Choroid plexus epithelial cell (primary cell): ENCODE data around the gene SIGLEC12.

Source experiments
- DNase-seq: peaks from one replicate; pipeline ENCODE4 v3.0.0-alpha.2; 2010; ENCODE audit warnings: low read depth
- H3K4me3 ChIP-seq: 2 replicates; pipeline ENCODE4 v1.5.1; 2011; ENCODE audit warnings: low read depth, mild to moderate bottlenecking, control low read depth, low read length, moderate library complexity
- TF ChIP-seq, protein P1 (sequence below): conservative IDR thresholded peaks from 2 replicates; pipeline ENCODE4 v1.5.1; 2011; ENCODE audit warnings: low read depth, mild to moderate bottlenecking, control low read depth, inconsistent platforms, low read length, moderate library complexity

Gene SIGLEC12

DNA sequence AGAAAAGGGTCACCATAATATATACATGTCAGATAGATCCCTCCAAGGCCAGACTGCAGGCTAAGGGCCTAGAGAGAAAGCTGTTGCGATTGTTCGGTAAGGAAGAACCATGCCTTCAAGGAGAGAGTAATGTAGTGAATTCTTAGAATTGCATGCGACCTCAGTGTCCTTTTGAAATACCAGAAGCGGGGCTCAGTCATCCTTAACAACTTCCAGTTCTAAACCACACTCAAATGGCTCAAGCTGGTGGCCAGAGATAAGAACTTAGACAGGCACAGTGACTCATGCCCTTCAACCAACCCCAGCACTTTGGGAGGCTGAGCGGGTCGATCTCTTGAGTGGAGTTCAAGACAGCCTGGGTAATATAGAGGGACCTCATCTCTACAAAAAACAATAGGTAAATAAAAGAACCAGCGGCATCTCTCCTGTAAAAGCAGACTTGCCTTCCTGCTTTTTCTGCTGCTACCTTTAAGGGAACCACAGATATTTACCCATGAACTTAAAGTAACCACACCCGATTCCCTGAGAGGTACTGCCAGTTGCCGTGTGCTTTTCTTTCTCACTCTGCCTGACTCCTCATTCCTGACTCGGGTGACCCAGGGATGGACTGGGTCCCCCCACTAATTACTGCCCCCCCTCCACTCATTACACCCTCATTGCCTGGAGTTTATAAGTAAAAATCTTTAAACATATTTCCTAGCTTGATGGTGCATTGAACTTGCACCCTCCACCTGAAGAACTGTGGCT, 45.2 kb upstream of the SIGLEC12 start:
- TF ChIP-seq, protein P1, sequence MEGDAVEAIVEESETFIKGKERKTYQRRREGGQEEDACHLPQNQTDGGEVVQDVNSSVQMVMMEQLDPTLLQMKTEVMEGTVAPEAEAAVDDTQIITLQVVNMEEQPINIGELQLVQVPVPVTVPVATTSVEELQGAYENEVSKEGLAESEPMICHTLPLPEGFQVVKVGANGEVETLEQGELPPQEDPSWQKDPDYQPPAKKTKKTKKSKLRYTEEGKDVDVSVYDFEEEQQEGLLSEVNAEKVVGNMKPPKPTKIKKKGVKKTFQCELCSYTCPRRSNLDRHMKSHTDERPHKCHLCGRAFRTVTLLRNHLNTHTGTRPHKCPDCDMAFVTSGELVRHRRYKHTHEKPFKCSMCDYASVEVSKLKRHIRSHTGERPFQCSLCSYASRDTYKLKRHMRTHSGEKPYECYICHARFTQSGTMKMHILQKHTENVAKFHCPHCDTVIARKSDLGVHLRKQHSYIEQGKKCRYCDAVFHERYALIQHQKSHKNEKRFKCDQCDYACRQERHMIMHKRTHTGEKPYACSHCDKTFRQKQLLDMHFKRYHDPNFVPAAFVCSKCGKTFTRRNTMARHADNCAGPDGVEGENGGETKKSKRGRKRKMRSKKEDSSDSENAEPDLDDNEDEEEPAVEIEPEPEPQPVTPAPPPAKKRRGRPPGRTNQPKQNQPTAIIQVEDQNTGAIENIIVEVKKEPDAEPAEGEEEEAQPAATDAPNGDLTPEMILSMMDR: no peak
- DNase-seq: peak; percentile 25
- no peak overlapping the region for H3K4me3 ChIP-seq

DNA sequence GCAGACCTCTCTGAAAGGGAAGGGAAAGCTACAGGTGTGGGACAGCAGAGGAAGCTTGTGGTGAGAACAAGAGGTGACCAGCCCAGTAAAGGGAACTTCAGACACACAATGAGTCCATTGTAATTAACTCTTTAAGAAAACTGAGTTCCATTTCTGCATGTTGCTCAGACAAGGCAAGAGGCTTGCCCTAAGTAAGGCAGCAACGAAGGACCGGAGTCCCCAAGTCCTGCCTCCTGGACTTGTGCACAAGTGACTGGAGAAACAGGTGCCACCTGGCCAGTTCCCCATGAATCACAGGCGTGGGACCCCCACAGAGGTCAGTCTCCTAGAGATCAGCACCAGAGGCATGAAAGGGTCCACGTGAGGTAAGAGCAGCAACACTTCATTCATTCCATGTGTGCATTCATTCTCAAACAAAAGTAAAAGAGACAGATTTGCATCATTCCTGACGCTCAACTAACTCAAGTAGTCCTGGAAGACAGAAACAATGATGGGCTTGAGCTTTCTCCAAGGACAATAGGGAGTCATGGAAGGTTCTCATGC, 44.6 kb upstream of the SIGLEC12 start:
- H3K4me3 ChIP-seq: no peak overlapping the region
- TF ChIP-seq, protein P1: no peak
- no peak for DNase-seq

DNA sequence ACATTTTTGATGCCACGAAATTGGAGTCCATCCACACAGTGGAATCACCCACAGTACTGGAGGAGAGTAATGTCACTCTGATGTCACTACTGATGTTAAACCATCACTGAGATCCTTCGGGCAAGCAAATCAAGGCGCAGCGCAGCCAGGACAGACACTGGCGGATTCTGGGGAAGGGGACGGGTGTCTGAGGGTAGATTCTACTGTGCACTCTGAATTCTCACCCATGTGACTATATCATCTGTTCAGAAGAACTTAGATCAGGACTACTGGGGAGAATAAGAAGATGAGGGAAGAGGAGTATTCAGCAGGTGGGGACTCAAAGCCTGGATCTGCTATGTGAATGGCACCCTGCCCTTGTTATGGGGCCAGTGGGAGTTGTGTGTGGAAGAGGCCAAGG, 42.4 kb upstream of the SIGLEC12 start:
- H3K4me3 ChIP-seq: no peak overlapping the region
- TF ChIP-seq, protein P1: no peak
- no peak for DNase-seq

DNA sequence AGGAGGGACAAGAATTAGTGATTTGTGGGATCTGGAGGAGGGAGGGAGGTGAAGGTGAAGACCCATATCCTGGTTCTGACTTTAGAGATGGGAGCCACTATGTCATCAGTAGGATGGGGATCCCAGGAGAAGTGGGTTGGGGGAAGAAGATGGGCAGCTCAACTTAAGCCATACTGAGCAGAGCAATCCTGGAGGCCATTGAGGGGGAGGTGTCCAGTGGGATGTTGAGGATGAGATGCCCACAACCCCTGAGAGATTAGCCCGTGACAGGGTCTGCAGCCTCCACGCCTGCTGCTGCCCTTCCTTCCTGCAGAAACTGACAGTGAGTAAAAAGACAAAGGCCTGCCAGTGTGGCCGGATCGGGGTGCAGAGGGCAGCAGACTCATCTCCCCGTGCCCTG, 41.1 kb upstream of the SIGLEC12 start:
- no peak overlapping the region for H3K4me3 ChIP-seq
- DNase-seq: no peak
- TF ChIP-seq, protein P1: no peak

DNA sequence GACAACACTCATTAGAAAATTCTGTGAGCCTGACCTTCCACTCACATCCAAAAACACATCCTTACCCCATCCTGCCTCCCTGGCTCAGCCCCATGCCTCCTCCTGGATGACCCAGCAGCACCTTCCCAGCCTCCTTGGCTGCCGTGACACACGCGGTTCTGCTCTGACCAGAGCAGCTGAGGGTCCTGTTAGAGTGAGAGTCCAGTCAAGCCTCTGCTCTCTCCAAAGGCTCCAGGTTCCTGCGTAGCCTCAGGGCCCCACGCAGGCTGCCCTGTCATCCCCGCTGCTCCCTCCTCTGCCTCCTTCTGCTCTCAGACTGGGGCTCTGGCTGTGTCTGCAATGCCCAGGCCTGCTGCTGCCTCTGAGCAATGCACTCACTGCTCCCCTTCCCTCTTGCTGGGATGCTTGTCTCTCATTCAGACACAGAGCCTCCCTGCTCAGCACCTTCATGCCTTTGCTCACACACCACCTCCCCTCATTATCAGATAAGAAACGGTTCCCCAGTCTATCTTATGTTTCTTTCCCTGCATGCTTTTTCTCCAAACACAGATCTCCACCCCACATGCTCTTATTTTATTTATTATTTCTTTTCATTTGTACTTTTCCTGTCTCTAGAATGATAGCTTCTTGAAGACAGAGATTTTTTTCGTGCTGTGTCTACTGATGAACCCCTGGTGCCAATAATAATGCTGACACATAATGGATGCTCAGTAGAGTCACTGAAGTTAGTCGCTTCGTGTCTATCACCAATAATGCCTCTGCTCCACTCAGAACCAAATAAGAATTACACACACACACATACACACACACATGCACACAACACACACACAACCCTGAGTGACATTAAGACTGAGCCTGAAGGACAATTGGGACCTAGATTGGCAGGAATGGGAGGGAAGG, 40.1 kb upstream of the SIGLEC12 start:
- TF ChIP-seq, protein P1: no peak
- H3K4me3 ChIP-seq: no peak overlapping the region
- DNase-seq: no peak

DNA sequence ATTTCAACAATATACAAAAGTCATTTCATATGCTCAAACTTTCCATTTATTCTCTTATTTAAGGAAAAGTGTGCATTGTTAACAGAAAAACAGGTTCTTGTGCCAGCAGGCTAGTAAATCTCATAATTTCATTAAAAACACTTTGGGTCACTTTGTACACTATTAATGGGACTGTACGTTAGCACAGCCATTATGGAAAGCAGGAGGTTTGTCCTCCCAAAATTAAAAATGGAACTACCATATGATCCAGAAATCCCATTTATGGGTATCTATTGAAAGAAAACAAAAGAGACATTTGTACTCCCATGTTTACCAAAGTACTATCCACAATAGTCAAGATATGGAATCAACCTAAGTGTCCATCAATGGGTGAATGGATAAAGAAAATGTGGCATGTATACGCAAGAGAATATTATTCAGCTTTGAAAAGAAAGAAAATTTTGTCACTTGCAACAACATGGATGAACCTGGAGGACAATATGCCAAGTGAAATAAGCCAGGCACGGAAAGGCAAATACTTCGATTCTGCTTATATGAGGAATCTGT, 38.3 kb upstream of the SIGLEC12 start:
- no peak for DNase-seq
- TF ChIP-seq, protein P1: no peak
- no peak overlapping the region for H3K4me3 ChIP-seq
